ENCODE results near the gene CKS2. TPM values are rescaled to one million over a fixed set of nuclear protein-coding genes. Genes with fewer than 3 reads are reported as not detected.

CKS2 gene
- total and polyA plus RNA-seq, 2 of the 8 experiments (the other 6 are each of a cell fraction or from before 2014, with no cell fraction given), result 337 to 689 TPM

DNA sequence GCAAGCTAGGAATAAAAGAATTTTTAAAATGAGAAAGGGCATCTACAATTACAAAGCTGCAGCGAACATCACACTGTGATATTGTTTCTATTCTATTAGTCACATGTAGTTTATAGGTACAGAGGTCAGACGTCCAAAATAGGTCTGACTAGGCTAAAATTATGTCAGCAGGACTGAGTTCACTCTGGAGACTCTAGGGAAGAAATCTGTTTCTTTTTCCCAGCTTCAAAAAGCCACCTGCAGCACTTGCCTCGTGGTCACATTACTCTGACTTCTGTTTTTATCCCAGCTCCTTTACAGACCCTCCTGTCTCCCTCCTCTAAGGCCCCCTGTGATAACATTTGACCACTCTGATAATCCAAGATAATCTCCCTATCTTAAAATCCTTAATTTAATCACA is 5.1 kb upstream of the CKS2 start:
- no peak overlapping the region for H2AFZ ChIP-seq (ENCODE audit: low read length)
- no peak overlapping the region for H3K9ac ChIP-seq (replicated peaks in 1 of 4; ENCODE audit: extremely low read depth in 1 of 4, low read depth in 3 of 4, low read length in 3 of 4)
- H4K20me1 ChIP-seq (replicated peaks in 1 of 2; ENCODE audit: control insufficient read depth in 1 of 2, insufficient read depth in 2 of 2, low read length in 2 of 2), result peaks cover 0 to 2% of the 10 kb centered on the region in 2 experiments
- H2BK12ac ChIP-seq (ENCODE audit: low read depth, low read length), result no peak overlapping the region
- H3K4me2 ChIP-seq (ENCODE audit: insufficient read depth in 1 of 2, low read depth in 2 of 2, low read length in 2 of 2), result no peak overlapping the region
- ChIA-PET POLR2A (ENCODE audit: partially characterized antibody) (interaction anchor here (0.7 to 1.1 kb wide), 2 partner anchors 10 to 139 kb away, joined by 3 read pairs; no protein-coding TSS in a partner anchor), CTCF (ENCODE audit: partially characterized antibody) (no interaction called here)
- no peak for TF ChIP-seq PHF8 (conservative IDR thresholded peaks at IDR 0.05; ENCODE audit: low read depth, low read length)
- TF ChIP-seq CHD2 (IDR thresholded peaks at IDR 0.05; ENCODE audit: low read length), result no peak
- no peak for TF ChIP-seq TAF1 (IDR thresholded peaks at IDR 0.05; ENCODE audit: low read depth, low read length)
- no peak for TF ChIP-seq HDAC6 (IDR thresholded peaks at IDR 0.05; ENCODE audit: low read depth, low read length)
- no peak for TF ChIP-seq YY1 (IDR thresholded peaks at IDR 0.05; ENCODE audit: low read depth, low read length)
- TF ChIP-seq RXRA (IDR thresholded peaks at IDR 0.05; ENCODE audit: insufficient read depth, low read depth, low read length), result no peak
- H3K56ac ChIP-seq (replicated peaks; ENCODE audit: insufficient read length, low read depth, low read length), result no peak overlapping the region
- FAIRE-seq (no peak), DNase-seq (ENCODE audit: low read depth in 1 of 2, low spot score in 2 of 2) (no peak)
- 0 out of 2 replicates have a peak, but pooled peaks cover 2% of the 10 kb centered on the region for H3K23me2 ChIP-seq (ENCODE audit: low read depth, low read length)
- H3K4ac ChIP-seq (replicated peaks; ENCODE audit: insufficient read length, low read depth, low read length), result no peak overlapping the region
- no peak overlapping the region for H4K5ac ChIP-seq (ENCODE audit: insufficient read length, low read depth, low read length)
- no peaks in the 10 kb centered on the region for H3K27me3 ChIP-seq (replicated peaks in 1 of 4; ENCODE audit: control insufficient read depth in 3 of 4, extremely low read depth in 1 of 4, insufficient read depth in 3 of 4, low read length in 3 of 4)
- H2AK5ac ChIP-seq (ENCODE audit: low read depth, low read length), result no peak overlapping the region
- whole genome bisulfite sequencing, 2 experiments (ENCODE audit: extremely low coverage in 1 of 2, insufficient coverage in 1 of 2, insufficient read length in 1 of 2, insufficient replicate concordance in 2 of 2, low coverage in 1 of 2, low lambda C conversion rate in 2 of 2, missing lambda C conversion rate in 1 of 2), result 84% methylated on average over 3 of the region's 3 CpGs; no CpG with 5 or more reads in 1 of the 2 experiments
- no peak overlapping the region for H2BK20ac ChIP-seq (ENCODE audit: low read length)
- H2BK5ac ChIP-seq (ENCODE audit: low read depth, low read length), result no peak overlapping the region
- no peak overlapping the region for H2BK15ac ChIP-seq (ENCODE audit: low read length)
- peaks cover 0 to 3% (median 3%) of the 10 kb centered on the region in 4 experiments; a peak in 5 of 7 replicates for H3K4me1 ChIP-seq (replicated peaks in 1 of 4; ENCODE audit: control insufficient read depth in 3 of 4, insufficient read depth in 4 of 4, low read length in 3 of 4)
- H3K4me3 ChIP-seq (ENCODE audit: extremely low read depth in 1 of 4, insufficient read depth in 2 of 4, low read depth in 3 of 4, low read length in 4 of 4), result no peak overlapping the region
- no peak overlapping the region for H3K14ac ChIP-seq (ENCODE audit: insufficient read length)
- peaks cover 0 to 8% of the 10 kb centered on the region in 2 experiments; a peak in 2 of 4 replicates for H3K79me2 ChIP-seq (ENCODE audit: control insufficient read depth in 1 of 2, insufficient read depth in 2 of 2, low read length in 2 of 2)
- H3K36me3 ChIP-seq (ENCODE audit: control insufficient read depth in 2 of 4, insufficient read depth in 4 of 4, low read length in 3 of 4), result peaks cover 0 to 16% (median 0%) of the 10 kb centered on the region in 4 experiments; a peak in 2 of 8 replicates
- H4K8ac ChIP-seq (ENCODE audit: extremely low read depth, insufficient read depth, low read length), result no peak overlapping the region
- peaks cover 3% of the 10 kb centered on the region; the same call in 1 of the 2 replicates for H3K79me1 ChIP-seq (ENCODE audit: low read depth, low read length)
- no peak overlapping the region for H3K18ac ChIP-seq (ENCODE audit: extremely low read depth, low read length)
- no peak overlapping the region for H3K27ac ChIP-seq (ENCODE audit: low read depth, low read length)
- no peak overlapping the region for H3K23ac ChIP-seq (ENCODE audit: insufficient read length)
- H2BK120ac ChIP-seq (replicated peaks; ENCODE audit: low read depth, low read length), result no peak overlapping the region
- H3K9me3 ChIP-seq (ENCODE audit: insufficient read depth in 2 of 2, low read depth in 1 of 2, low read length in 1 of 2), result no peaks in the 10 kb centered on the region
- no peak overlapping the region for H4K91ac ChIP-seq (replicated peaks; ENCODE audit: insufficient read length, low read length)

All from H1 (cell line).